ENCODE data around the gene PSME2. TPM values are rescaled to one million over a fixed set of nuclear protein-coding genes. Genes with fewer than 3 reads are reported as not detected.

The PSME2 gene
- total and polyA plus RNA-seq, 2 of the 13 experiments (the other 11 are each of a cell fraction or from before 2014, with no cell fraction given): 332 to 716 TPM

DNA sequence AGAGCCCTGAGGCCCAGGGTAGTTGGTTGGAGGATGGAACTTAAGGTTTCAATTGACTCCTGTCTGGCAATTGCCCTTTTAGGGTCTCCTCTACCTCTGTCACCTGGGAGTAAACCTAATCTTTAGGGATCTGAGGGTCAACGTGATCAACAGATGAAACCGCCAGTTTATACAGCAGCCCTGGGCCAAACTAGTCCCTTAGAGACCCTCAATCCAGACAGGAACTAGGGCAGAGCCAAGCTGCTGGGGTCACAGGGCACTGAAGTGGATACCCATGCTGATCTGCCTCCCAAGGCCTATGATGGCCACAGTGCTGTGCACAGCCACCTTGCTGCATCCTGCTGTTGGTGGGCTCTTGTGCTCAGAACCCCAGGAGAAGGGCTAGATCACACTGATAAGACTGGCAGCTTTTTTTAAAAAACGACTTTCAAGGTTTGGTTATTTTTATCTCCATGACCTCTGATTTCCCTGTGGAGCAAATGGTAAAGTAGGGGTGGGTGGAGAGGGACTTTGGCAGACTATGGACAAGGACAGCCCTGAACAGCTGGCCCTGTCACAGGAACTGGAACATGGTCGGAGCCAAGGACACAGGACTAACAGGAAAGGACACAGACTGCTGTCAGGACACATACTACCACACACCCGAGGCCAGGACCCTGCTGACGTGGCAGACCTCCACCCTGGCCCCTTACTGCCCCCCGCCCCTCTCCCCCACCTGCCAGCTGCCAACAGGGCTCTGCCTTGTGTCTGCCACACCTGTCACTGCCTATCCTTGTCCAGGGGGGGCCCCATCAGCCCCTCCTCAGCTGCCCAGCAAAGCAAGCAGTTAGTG, 15.5 kb downstream of the PSME2 start (continued):
- TF ChIP-seq, protein P1, sequence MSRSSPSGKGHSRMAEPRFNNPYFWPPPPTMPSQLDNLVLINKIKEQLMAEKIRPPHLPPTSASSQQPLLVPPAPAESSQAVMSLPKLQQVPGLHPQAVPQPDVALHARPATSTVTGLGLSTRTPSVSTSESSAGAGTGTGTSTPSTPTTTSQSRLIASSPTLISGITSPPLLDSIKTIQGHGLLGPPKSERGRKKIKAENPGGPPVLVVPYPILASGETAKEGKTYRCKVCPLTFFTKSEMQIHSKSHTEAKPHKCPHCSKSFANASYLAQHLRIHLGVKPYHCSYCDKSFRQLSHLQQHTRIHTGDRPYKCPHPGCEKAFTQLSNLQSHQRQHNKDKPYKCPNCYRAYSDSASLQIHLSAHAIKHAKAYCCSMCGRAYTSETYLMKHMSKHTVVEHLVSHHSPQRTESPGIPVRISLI (CRISPR knock-in tag; IDR thresholded peaks at IDR 0.05; ENCODE audit: borderline replicate concordance): peak; percentile 59; the same call in 1 of the 2 replicates
- TF ChIP-seq, protein P2, sequence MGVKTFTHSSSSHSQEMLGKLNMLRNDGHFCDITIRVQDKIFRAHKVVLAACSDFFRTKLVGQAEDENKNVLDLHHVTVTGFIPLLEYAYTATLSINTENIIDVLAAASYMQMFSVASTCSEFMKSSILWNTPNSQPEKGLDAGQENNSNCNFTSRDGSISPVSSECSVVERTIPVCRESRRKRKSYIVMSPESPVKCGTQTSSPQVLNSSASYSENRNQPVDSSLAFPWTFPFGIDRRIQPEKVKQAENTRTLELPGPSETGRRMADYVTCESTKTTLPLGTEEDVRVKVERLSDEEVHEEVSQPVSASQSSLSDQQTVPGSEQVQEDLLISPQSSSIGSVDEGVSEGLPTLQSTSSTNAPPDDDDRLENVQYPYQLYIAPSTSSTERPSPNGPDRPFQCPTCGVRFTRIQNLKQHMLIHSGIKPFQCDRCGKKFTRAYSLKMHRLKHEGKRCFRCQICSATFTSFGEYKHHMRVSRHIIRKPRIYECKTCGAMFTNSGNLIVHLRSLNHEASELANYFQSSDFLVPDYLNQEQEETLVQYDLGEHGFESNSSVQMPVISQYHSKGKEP (CRISPR knock-in tag; IDR thresholded peaks at IDR 0.05): 0 out of 2 replicates have a peak, but pooled peaks have one; percentile 48
- TF ChIP-seq, protein P3, sequence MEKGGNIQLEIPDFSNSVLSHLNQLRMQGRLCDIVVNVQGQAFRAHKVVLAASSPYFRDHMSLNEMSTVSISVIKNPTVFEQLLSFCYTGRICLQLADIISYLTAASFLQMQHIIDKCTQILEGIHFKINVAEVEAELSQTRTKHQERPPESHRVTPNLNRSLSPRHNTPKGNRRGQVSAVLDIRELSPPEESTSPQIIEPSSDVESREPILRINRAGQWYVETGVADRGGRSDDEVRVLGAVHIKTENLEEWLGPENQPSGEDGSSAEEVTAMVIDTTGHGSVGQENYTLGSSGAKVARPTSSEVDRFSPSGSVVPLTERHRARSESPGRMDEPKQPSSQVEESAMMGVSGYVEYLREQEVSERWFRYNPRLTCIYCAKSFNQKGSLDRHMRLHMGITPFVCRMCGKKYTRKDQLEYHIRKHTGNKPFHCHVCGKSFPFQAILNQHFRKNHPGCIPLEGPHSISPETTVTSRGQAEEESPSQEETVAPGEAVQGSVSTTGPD (CRISPR knock-in tag; IDR thresholded peaks at IDR 0.05): peak; percentile 94
- TF ChIP-seq ARID2 (CRISPR knock-in tag; IDR thresholded peaks at IDR 0.05; ENCODE audit: borderline replicate concordance) (no peak), ZNF337 (CRISPR knock-in tag; IDR thresholded peaks at IDR 0.05; ENCODE audit: borderline replicate concordance, low read depth) (peak; percentile 39; the same call in 1 of the 2 replicates), ZNF605 (CRISPR knock-in tag; IDR thresholded peaks at IDR 0.05) (peak; percentile 69; the same call in 1 of the 2 replicates), MXD4 (CRISPR knock-in tag; IDR thresholded peaks at IDR 0.05) (peak; percentile 80; the same call in 1 of the 2 replicates), CHCHD3 (CRISPR knock-in tag; IDR thresholded peaks at IDR 0.05) (no peak), SAP130 (CRISPR knock-in tag; IDR thresholded peaks at IDR 0.05; ENCODE audit: low read depth) (peak; percentile 95), ZNF549 (CRISPR knock-in tag; IDR thresholded peaks at IDR 0.05) (no peak), WIZ (CRISPR knock-in tag; IDR thresholded peaks at IDR 0.05) (peak; percentile 83), FOXK2 (IDR thresholded peaks at IDR 0.05) (no peak), ZBTB20 (CRISPR knock-in tag; IDR thresholded peaks at IDR 0.05; ENCODE audit: borderline replicate concordance, low read depth) (peak; percentile 62; the same call in 1 of the 2 replicates), SMYD3 (CRISPR knock-in tag; IDR thresholded peaks at IDR 0.05) (no peak), BORCS8-MEF2B (CRISPR knock-in tag; IDR thresholded peaks at IDR 0.05) (peak; percentile 84), ZNF607 (CRISPR knock-in tag; IDR thresholded peaks at IDR 0.05; ENCODE audit: borderline replicate concordance) (0 out of 2 replicates have a peak, but pooled peaks have one; percentile 23)
- TF ChIP-seq, protein P4, sequence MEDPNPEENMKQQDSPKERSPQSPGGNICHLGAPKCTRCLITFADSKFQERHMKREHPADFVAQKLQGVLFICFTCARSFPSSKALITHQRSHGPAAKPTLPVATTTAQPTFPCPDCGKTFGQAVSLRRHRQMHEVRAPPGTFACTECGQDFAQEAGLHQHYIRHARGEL (CRISPR knock-in tag; IDR thresholded peaks at IDR 0.05): 0 out of 2 replicates have a peak, but pooled peaks have one; percentile 12
- TF ChIP-seq, protein P5, sequence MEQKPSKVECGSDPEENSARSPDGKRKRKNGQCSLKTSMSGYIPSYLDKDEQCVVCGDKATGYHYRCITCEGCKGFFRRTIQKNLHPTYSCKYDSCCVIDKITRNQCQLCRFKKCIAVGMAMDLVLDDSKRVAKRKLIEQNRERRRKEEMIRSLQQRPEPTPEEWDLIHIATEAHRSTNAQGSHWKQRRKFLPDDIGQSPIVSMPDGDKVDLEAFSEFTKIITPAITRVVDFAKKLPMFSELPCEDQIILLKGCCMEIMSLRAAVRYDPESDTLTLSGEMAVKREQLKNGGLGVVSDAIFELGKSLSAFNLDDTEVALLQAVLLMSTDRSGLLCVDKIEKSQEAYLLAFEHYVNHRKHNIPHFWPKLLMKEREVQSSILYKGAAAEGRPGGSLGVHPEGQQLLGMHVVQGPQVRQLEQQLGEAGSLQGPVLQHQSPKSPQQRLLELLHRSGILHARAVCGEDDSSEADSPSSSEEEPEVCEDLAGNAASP (CRISPR knock-in tag; IDR thresholded peaks at IDR 0.05; ENCODE audit: borderline replicate concordance): peak; percentile 49; the same call in 1 of the 2 replicates
